GM18868 (cell line): Measurements from ENCODE around the gene CARM1.
A peak's percentile ranks its signal among the peaks of the same experiment; 100 is the strongest.
"Not testable (repeated sequence)": the region's sequence is repeated elsewhere in the genome, so short reads cannot be mapped to it uniquely, and the experiment has no call there.

ENCODE experiments used
- ATAC-seq: cut with Tn5 transposase; IDR thresholded peaks from one replicate; pipeline ENCODE4 v1.9.1; 2021; ENCODE audit warnings: mild to moderate bottlenecking, moderate library complexity; ENCODE audit not compliant: unreplicated experiment

Gene CARM1

GRCh38 chr19:10927730-10928562, 56.6 kb downstream of the CARM1 start:
- no peak for ATAC-seq

DNA sequence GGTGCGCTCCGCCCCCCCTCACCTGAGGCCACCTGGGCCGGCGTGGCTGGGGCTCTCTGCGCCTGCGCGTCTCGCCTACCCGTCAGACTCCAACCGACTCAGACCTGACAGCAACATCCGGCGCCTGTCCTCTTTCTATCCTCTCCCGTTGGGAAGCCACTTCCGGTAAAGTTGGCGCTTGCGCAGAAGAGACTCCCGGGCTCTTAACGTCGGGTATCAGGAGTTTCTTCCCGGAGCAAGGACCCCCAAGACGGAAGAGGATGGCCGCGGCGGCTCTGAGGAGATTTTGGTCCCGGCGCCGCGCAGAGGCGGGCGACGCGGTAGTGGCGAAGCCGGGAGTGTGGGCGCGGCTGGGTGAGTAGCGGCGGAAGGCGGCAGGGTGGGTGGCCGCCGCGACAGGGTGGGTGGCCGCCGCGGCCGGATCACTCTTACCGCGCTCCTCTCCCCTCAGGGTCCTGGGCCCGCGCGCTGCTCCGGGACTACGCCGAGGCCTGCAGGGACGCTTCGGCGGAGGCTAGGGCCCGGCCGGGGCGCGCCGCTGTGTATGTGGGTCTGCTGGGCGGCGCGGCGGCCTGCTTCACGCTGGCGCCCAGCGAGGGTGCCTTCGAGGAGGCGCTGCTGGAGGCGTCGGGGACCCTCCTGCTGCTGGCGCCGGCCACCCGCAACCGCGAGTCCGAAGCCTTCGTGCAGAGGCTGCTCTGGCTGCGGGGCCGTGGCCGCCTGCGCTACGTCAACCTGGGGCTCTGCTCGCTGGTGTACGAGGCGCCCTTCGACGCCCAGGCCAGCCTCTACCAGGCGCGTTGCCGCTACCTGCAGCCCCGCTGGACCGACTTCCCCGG, 57.4 kb downstream of the CARM1 start, which contains the start of the genes TIMM29 and YIPF2:
Gene TIMM29, plus strand, starts transcription at position 249 of the 839 bp plus-strand sequence. Its CDS starts 12 bp downstream, at position 261.
Gene YIPF2, minus strand, starts transcription at position 77 of the 839 bp plus-strand sequence. CDS start 229 bp downstream, outside the sequence.
- ATAC-seq, result peak; percentile 85

DNA sequence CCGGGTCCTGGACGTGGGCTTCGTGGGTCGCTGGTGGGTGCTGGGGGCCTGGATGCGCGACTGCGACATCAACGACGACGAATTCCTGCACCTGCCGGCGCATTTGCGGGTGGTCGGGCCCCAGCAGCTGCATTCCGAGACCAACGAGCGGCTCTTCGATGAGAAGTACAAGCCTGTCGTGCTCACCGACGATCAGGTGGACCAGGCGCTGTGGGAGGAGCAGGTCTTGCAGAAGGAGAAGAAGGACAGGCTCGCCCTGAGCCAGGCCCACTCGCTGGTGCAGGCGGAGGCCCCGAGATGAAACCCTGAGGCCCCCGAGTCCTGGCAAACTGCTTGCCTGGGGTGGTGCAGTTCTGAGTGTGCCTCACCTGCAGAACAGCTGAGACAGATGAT, 58.0 kb downstream of the CARM1 start:
- ATAC-seq, result no peak

DNA sequence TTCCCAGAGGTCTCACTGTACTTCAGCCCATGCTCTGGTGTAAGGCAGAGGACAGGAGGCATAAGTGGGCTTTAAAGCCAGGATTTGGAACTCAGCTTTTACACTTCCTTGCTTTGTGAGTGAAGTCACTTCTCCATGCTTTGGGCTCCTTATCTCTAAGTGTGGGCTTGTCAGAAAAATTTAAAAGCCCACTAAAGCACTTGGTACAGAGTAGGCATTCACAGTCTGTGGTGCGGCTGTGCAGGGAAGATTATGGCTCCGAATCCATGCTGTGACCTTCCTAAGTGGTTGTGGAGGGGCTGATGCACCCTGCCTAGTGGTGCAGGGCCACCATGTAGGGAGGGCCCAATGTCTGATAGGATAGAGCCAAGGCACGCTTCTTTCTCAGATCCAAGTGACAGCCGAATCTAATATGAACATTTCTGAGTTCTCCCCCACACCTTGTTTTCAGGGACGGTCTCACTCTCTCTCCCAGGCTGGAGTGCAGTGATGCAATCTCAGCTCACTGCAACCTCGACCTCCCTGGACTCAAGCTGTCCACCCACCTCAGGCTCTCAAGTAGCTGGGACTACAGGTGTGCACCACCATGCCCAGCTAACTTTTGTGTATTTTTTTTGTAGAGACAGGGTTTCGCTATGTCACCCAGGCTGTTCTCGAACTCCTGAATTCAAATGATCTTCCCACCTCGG, 64.2 kb downstream of the CARM1 start:
- ATAC-seq, result no peak

GRCh38 chr19:10936661-10937084, 65.3 kb downstream of the CARM1 start:
- no peak for ATAC-seq

DNA sequence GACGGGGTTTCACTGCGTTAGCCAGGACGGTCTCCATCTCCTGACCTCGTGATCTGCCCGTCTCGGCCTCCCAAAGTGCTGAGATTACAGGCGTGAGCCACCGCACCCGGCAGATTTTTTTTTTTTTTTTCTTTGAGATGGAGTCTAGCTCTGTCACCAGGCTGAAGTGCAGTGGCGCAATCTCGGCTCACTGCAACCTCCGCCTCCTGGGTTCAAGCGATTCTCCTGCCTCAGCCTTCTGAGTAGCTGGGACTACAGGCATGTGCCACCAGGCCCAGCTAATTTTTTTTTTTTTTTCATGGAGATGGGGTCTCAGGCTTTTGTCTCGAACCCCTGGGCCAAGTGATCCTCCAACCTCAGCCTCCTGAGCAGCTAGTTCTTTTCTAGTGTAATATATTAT, 70.3 kb downstream of the CARM1 start:
- not testable (repeated sequence) for ATAC-seq

GRCh38 chr19:10943412-10943811, 72.1 kb downstream of the CARM1 start:
- ATAC-seq, result not testable (repeated sequence)

DNA sequence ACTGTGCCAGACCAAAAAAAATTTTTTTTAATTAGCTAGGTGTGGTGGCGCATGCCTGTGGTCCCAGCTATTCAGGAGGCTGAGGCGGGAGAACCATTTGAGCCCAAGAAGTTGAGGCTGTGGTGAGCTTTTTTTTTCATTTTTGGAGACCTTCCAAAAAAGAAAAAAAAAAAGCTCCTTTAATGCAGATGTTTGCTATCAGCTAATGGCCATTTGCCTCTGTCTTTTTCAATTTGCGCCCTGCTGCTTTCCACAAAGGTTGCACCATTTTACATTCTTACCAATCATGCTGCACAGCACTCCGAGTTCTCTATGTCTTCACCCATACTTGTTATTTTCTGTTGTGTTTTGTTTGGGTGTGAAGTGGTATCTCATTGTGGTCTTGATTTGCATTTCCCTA, 73.9 kb downstream of the CARM1 start:
- ATAC-seq, result no peak

DNA sequence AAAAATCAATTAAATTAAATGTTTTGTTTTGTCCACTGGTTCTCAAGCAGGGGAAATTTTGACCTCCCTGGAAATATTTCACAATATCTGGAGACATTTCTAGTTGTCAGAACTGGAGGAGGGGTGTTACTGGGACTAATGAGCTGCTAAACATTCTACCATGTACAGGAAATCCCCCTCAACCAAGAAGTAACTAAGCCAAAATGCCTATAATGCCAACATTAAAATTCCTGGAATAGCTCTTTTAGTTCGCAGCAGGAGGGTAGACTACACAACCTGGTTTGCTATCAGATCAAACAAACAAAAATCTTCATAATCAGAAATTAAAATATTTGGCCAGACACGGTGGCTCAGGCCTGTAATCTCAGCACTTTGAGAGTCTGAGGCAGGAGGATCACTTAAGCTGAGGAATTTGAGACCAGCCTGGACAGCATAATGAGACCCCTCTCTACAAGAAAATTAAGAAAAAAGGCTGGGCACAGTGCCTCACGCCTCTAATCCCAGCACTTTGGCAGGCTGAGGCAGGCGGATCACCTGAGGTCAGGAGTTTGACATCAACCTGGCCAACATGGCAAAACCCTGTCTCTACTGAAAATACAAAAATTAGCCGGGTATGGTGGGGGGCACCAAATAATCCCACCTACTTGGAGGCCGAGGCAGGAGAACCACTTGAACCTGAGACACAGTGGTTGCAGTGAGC, 75.8 kb downstream of the CARM1 start:
- no peak for ATAC-seq

DNA sequence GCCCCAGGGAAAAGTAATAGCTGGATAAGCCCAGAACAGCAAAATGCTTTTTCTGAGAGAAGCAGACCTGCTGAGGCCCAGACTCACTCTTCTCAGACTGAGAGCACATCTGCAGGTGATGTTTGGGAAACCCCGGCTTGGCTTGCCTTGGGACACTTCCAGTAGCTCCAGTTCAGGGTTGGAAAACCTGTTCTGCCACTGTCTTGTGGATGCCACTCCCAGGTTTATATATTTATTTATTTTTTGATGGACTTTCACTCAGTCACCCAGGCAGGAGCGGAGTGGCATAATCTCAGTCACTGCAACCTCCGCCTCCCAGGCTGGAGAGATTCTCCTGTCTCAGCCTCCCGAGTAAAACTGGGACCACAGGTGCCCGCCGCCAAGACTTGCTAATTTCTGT, 81.5 kb downstream of the CARM1 start:
- ATAC-seq, result no peak

GRCh38 chr19:10959277-10959968, 88.1 kb downstream of the CARM1 start:
- not testable (repeated sequence) for ATAC-seq

DNA sequence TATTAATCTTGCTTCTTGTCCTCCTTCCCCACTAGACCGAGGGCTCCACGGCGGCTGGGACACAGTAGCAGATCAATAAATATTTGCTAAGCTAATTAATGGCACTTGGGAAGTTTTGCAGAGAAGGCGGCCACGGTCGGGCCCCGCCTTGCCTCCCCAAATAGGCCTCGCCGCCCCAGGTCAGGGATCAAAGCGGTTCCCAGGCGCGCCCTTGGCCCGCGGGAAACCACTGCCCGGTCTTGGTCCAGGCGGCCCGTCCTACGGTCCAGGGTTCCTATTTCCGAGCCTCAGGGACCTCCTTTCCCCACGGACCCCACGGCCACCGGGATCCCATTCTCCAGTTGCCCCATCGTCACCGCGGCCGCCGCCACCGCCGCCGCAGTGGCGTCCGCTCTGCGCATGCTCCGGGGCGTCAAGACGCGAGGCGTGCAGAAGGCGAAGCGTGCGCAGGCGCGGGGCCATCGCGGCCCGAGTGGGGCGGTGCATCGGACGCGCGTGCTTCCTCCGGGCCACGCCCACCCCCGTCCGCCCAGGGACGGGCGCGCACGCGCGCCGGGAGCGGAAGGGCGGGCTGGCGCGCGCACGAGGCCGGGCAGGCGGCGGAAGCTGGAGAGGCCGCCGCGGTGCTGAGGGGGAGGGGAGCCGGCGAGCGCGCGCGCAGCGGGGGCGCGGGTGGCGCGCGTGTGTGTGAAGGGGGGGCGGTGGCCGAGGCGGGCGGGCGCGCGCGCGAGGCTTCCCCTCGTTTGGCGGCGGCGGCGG, 89.1 kb downstream of the CARM1 start, which contains the start of gene SMARCA4:
Gene SMARCA4, plus strand, starts transcription at position 717 of the 759 bp plus-strand sequence. CDS start 23,122 bp downstream, outside the sequence.
- ATAC-seq, result peak; percentile 74

DNA sequence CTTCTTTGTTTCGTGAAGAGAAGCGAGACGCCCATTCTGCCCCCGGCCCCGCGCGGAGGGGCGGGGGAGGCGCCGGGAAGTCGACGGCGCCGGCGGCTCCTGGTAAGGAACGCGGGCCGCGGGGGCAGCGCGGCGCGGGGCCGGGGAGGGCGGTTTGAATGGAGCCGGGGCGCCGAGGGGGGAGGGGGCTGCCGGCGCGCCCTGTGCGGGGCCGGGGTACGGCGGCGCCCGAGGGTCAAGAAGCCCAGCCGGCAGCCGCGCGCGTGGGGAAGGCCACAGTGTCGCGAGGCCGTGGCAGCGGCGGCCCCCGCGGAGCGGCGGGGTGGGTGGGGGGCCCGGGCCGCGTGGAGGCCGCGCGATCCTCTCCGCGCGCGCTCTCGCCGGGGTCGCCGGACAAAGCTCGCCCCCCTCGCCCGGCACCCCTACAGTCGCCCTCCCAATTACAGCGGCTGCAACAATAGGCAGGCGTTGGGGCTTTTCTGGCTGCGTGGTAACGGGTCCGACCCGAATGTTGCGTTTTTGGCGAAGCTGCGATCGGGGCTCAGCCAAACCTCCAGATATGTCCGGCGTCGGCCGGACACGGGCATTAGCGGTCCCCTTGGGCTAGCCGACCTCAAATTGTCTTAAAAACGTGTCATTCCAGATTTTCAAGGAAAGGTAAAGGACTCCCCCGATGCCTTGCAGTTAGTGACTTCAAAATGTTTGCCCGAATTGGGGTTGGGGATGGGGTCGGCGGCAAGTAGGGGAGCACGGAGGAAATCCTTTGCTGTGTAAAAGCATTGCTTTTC, 89.9 kb downstream of the CARM1 start:
- ATAC-seq, result peak; percentile 25

- ATAC-seq, result no peak
These were observed 91.5 kb downstream of the CARM1 start for GRCh38 chr19:10962863-10963262.

DNA sequence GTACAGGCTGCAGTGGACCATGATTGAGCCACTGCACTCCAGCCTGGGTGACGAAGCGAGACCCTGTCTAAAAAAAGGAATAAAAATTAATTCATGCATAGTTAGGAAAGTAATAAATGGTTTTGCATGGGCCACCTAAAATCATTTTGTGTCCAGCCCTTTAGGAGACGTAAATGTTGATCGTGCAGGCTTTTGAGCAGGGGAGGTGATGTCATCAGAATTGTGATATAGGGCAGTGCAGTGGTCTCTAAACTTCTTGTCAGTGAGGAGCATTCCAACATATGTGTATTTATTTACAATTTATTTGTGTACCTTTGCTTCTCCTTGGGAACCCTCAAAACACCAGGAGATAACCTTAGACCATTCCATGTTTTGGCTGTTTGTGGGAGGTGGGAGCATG, 92.5 kb downstream of the CARM1 start:
- no peak for ATAC-seq

DNA sequence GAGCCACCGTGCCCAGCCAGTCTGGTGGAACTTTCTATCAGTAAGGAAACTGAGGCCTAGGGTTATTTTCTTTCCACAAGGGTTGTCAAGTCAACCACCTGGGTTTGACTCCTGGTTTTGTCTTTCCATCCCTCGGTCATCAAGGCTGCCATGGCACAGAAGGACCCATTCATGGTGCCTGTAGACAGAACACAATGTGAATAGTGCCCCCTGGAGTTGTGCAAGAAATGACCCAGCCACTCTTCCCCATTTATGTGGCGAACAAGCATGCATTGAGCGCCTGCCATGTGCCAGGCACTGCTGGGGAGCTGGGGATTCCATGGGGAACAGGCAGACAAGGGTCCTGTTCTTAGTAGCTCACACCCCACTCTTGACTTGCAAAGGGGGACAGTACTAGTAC, 93.5 kb downstream of the CARM1 start:
- ATAC-seq, result no peak

- ATAC-seq, result no peak
These were observed 94.0 kb downstream of the CARM1 start for GRCh38 chr19:10965398-10965797.

DNA sequence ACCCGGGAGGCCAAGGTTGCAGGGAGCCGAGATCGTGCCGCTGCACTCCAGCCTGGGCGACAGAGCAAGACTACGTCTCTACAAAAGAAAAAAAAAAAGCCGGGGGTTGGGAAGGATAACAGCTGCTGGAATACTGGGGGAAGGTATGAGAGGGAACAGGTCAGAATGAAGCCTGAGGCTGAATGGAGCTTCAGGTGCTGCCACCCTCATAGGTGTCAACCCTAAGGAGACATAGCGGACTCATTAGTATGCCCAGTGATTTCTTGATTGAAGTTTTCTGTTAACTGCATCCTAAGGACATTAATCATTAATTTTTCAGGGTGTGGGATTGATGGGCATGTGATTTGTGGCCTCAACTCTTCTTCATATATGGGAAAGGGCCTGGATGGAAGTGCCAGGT, 95.5 kb downstream of the CARM1 start:
- no peak for ATAC-seq
